Measurements from ENCODE around the gene FYN.

- TF ChIP-seq CTCF (IDR thresholded peaks at IDR 0.05): no peak
- no peak for TF ChIP-seq POLR2A (IDR thresholded peaks at IDR 0.05; ENCODE audit: low read depth)
- TF ChIP-seq EP300 (IDR thresholded peaks at IDR 0.05): no peak
These were observed 148.7 kb downstream of the FYN start for GRCh38 chr6:111724505-111724904.

All from esophagus muscularis mucosa (tissue), 4 donors.